ENCODE data around the gene GNPTG.
A peak's percentile ranks its signal among the peaks of the same experiment; 100 is the strongest.

Gene GNPTG

GRCh38 chr16:1351215-1351581 is 533 bp upstream of the GNPTG start:
- Histone ChIP-seq H3K4me1 (ENCODE audit: control insufficient read depth in 1 of 2, insufficient read depth in 2 of 2, low read length in 2 of 2) (peaks cover 5 to 29% of the 10 kb centered on the region in 2 donors), H3K9me3 (ENCODE audit: control insufficient read depth in 1 of 2, low read length in 2 of 2) (no peaks in the 10 kb centered on the region), H3K27me3 (ENCODE audit: low read depth, low read length) (no peaks in the 10 kb centered on the region), H3K4me3 (ENCODE audit: low read depth in 1 of 2, low read length in 2 of 2) (peak overlapping the region; percentile 68 to 100), H3K36me3 (ENCODE audit: control insufficient read depth in 1 of 2, insufficient read depth in 2 of 2, low read length in 2 of 2) (peaks cover 0 to 24% of the 10 kb centered on the region in 2 donors), H3K27ac (ENCODE audit: low read length) (no peak overlapping the region)

DNA sequence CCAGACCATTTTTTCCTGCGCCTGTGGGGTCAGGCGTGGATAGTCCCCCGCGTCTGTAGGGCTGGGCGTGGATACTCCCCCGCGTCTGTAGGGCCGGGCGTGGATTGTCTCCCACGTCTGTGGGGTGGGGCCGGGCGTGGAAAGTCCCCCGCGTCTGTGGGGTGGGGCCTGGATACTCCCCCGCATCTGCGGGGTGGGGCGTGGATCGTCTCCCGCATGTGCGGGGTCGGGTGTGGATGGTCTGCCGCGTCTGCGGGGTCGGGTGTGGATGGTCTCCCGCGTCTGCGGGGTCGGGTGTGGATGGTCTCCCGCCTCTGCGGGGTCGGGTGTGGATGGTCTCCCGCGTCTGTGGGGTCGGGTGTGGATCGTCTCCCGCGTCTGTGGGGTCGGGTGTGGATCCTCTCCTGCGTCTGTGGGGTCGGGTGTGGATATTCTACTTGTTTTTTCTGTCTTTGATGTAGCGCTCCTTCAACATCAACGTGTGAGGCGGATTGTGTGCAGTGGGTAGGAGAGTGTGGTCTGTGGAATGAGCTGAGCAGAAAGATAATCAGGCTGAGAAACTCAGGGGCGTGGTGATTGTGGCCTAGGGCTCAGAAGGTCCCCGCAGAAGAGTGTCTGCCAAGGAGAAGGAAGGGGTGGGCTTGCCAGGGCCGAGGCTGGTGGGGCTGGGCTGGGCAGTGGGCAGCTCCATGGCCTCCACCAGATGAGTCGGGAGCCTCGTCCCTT is 3.2 kb downstream of the GNPTG start:
- H3K4me1 ChIP-seq (ENCODE audit: control insufficient read depth in 1 of 2, insufficient read depth in 2 of 2, low read length in 2 of 2) = peaks cover 5 to 27% of the 10 kb centered on the region in 2 donors

GRCh38 chr16:1355591-1355990 is 3.9 kb downstream of the GNPTG start:
- no peaks in the 10 kb centered on the region for H3K9me3 ChIP-seq (ENCODE audit: control insufficient read depth in 1 of 2, low read length in 2 of 2)
- H3K4me1 ChIP-seq (ENCODE audit: control insufficient read depth in 1 of 2, insufficient read depth in 2 of 2, low read length in 2 of 2) = peaks cover 5 to 21% of the 10 kb centered on the region in 2 donors
- H3K4me3 ChIP-seq (ENCODE audit: low read depth in 1 of 2, low read length in 2 of 2) = no peak overlapping the region
- no peak overlapping the region for H3K27ac ChIP-seq (ENCODE audit: low read length)
- H3K27me3 ChIP-seq (ENCODE audit: low read depth, low read length) = no peaks in the 10 kb centered on the region
- H3K36me3 ChIP-seq (ENCODE audit: control insufficient read depth in 1 of 2, insufficient read depth in 2 of 2, low read length in 2 of 2) = peaks cover 0 to under 1% of the 10 kb centered on the region in 2 donors

More for the DNA sequence above, 3.2 kb downstream of the GNPTG start:
- no peak overlapping the region for H3K4me3 ChIP-seq (ENCODE audit: low read depth in 1 of 2, low read length in 2 of 2)
- H3K36me3 ChIP-seq (ENCODE audit: control insufficient read depth in 1 of 2, insufficient read depth in 2 of 2, low read length in 2 of 2) = peaks cover 0 to under 1% of the 10 kb centered on the region in 2 donors
- H3K9me3 ChIP-seq (ENCODE audit: control insufficient read depth in 1 of 2, low read length in 2 of 2) = no peaks in the 10 kb centered on the region
- H3K27me3 ChIP-seq (ENCODE audit: low read depth, low read length) = no peaks in the 10 kb centered on the region
- H3K27ac ChIP-seq (ENCODE audit: low read length) = no peak overlapping the region

DNA sequence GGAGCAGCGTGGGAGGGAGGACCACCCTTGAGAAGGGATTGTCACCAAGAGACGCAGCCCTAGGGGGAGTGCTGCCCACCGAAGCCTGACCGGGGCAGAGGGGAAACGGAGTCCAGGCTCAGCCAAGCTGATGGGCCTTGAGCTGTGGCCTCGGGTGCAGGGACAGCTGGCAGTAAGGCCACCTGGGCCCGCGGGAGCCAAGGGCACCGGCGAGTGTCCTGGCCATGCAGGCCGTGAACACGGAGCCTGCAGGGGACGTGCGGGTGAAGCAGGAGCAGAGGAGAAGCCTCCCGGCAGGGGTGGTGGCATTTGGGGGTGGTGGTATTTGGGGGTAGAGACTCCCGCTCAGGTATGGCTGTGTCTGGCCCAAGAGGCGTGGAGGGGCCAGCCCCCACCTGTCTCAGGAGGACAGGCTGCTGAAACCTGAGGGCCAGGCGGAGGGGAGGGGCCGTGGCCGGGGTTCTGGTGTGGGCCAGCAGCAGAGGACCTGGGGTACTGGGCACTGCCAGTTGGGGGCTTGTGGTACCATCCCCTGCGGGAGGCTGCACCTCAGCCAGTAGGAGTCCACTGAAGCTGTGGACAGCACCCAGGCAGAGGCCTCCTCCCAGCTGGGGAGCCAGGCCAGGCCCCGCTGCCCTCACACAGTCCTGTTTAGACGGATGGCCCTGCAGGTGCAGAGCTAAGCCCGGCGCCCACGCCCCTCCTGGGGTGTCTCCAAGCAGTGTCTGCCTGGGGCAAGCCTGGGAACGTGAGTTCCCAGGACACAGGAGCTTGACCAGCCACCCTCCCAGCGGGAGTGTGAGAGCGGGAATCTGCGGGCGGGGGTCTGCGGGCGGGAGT is 4.5 kb downstream of the GNPTG start:
- H3K27ac ChIP-seq (ENCODE audit: low read length) = no peak overlapping the region
- no peaks in the 10 kb centered on the region for H3K9me3 ChIP-seq (ENCODE audit: control insufficient read depth in 1 of 2, low read length in 2 of 2)

DNA sequence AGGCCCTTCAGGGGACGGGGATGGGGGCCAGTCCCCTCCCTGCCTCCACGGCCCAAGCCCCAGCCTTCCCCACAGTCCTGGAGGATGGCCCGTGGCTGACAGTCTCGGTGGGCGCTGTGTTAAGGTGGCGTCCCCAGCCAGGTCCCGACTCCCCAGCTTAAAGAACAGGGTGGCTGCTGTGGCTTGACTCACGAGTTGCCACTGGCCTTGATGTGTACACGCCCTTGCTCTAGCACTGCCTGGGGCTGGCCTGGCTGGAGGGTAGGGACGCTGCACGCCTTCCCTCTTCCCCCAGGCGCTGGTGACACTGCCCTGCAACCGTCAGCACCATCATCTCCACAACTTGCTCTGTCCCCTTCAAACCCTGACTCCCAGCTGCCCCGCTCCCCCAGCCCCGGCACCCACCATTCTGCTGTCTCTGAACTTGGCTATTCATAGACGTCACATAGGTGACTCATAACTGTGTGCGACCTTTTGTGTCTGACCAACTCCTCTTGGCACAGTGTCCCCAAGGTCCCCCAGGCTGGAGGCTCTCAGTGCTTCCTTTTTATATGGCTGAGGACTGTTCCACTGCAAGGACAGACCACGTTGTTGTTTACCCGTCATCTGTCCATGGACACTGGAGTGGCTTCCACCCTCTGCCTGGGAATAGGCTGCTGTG is 6.3 kb downstream of the GNPTG start:
- no peak overlapping the region for H3K27ac ChIP-seq (ENCODE audit: low read length)
- peaks cover 9 to 25% of the 10 kb centered on the region in 2 donors for H3K36me3 ChIP-seq (ENCODE audit: control insufficient read depth in 1 of 2, insufficient read depth in 2 of 2, low read length in 2 of 2)
- no peaks in the 10 kb centered on the region for H3K9me3 ChIP-seq (ENCODE audit: control insufficient read depth in 1 of 2, low read length in 2 of 2)
- no peaks in the 10 kb centered on the region for H3K27me3 ChIP-seq (ENCODE audit: low read depth, low read length)
- H3K4me3 ChIP-seq (ENCODE audit: low read depth in 1 of 2, low read length in 2 of 2) = no peak overlapping the region
- peaks cover 0 to 4% of the 10 kb centered on the region in 2 donors for H3K4me1 ChIP-seq (ENCODE audit: control insufficient read depth in 1 of 2, insufficient read depth in 2 of 2, low read length in 2 of 2)

More for the DNA sequence above, 4.5 kb downstream of the GNPTG start:
- Histone ChIP-seq H3K4me1 (ENCODE audit: control insufficient read depth in 1 of 2, insufficient read depth in 2 of 2, low read length in 2 of 2) (peaks cover 5 to 14% of the 10 kb centered on the region in 2 donors), H3K36me3 (ENCODE audit: control insufficient read depth in 1 of 2, insufficient read depth in 2 of 2, low read length in 2 of 2) (peaks cover 0 to 7% of the 10 kb centered on the region in 2 donors), H3K27me3 (ENCODE audit: low read depth, low read length) (no peaks in the 10 kb centered on the region), H3K4me3 (ENCODE audit: low read depth in 1 of 2, low read length in 2 of 2) (no peak overlapping the region)

DNA sequence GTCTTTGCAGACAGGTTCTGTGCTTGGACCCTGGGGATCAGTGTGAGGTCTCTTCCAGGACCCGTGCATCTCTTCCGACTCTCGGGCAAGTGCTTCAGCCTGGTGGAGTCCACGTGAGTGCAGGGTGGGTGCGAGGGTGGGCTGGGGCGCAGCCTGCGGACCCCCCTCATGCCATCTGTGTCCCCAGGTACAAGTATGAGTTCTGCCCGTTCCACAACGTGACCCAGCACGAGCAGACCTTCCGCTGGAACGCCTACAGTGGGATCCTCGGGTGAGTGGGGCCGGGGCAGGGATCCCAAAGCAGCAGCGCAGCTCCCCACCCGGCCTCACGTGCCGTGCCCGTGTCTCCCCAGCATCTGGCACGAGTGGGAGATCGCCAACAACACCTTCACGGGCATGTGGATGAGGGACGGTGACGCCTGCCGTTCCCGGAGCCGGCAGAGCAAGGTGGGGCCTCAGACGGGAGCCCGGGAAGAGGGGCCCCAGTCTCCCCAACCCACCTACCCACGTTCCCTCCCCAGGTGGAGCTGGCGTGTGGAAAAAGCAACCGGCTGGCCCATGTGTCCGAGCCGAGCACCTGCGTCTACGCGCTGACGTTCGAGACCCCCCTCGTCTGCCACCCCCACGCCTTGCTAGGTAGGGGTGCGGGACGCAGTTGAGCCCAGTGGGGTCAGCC is 10.1 kb downstream of the GNPTG start:
- H3K4me3 ChIP-seq (ENCODE audit: low read depth in 1 of 2, low read length in 2 of 2) = no peak overlapping the region
- H3K36me3 ChIP-seq (ENCODE audit: control insufficient read depth in 1 of 2, insufficient read depth in 2 of 2, low read length in 2 of 2) = peaks cover 14 to 62% of the 10 kb centered on the region in 2 donors
- no peaks in the 10 kb centered on the region for H3K9me3 ChIP-seq (ENCODE audit: control insufficient read depth in 1 of 2, low read length in 2 of 2)
- H3K4me1 ChIP-seq (ENCODE audit: control insufficient read depth in 1 of 2, insufficient read depth in 2 of 2, low read length in 2 of 2) = no peaks in the 10 kb centered on the region
- no peak overlapping the region for H3K27ac ChIP-seq (ENCODE audit: low read length)
- no peaks in the 10 kb centered on the region for H3K27me3 ChIP-seq (ENCODE audit: low read depth, low read length)

- H3K4me3 ChIP-seq (ENCODE audit: low read depth in 1 of 2, low read length in 2 of 2) = no peak overlapping the region
- H3K36me3 ChIP-seq (ENCODE audit: control insufficient read depth in 1 of 2, insufficient read depth in 2 of 2, low read length in 2 of 2) = peaks cover 14 to 69% of the 10 kb centered on the region in 2 donors
- H3K27ac ChIP-seq (ENCODE audit: low read length) = no peak overlapping the region
- no peaks in the 10 kb centered on the region for H3K4me1 ChIP-seq (ENCODE audit: control insufficient read depth in 1 of 2, insufficient read depth in 2 of 2, low read length in 2 of 2)
- H3K27me3 ChIP-seq (ENCODE audit: low read depth, low read length) = no peaks in the 10 kb centered on the region
- no peaks in the 10 kb centered on the region for H3K9me3 ChIP-seq (ENCODE audit: control insufficient read depth in 1 of 2, low read length in 2 of 2)
These were observed 11.1 kb downstream of the GNPTG start for GRCh38 chr16:1362807-1363206.

DNA sequence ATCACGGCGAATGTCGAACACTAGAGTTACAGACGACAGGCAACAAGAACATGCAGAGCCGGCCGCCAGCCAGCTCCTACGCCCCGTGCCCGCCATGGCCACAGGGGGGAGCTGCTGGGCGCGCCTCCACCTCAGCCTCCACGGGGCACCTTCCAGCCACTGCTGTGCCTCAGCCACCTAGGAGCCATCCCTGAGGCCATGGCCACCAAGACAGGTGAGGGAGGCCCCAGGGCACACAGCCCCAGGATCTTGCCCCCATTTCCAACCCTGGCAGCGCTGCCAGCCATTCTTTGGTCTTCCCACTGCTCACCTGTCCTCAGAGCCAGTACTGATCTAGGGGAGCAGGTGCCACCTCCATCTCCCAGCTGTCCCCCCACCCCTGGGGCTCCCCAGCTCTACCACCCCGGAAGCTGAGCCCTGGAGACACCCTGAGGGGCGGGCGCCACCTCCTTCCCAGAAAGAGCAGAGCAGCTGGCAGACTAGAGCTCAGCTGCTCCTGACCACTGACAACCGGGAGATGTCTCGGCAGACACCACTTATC is 11.8 kb downstream of the GNPTG start:
- H3K4me3 ChIP-seq (ENCODE audit: low read depth in 1 of 2, low read length in 2 of 2) = no peak overlapping the region
- H3K4me1 ChIP-seq (ENCODE audit: control insufficient read depth in 1 of 2, insufficient read depth in 2 of 2, low read length in 2 of 2) = no peaks in the 10 kb centered on the region
- peaks cover 14 to 72% of the 10 kb centered on the region in 2 donors for H3K36me3 ChIP-seq (ENCODE audit: control insufficient read depth in 1 of 2, insufficient read depth in 2 of 2, low read length in 2 of 2)
- H3K9me3 ChIP-seq (ENCODE audit: control insufficient read depth in 1 of 2, low read length in 2 of 2) = no peaks in the 10 kb centered on the region
- H3K27me3 ChIP-seq (ENCODE audit: low read depth, low read length) = no peaks in the 10 kb centered on the region
- H3K27ac ChIP-seq (ENCODE audit: low read length) = no peak overlapping the region

- Histone ChIP-seq H3K36me3 (ENCODE audit: control insufficient read depth in 1 of 2, insufficient read depth in 2 of 2, low read length in 2 of 2) (peaks cover 14 to 72% of the 10 kb centered on the region in 2 donors), H3K27me3 (ENCODE audit: low read depth, low read length) (no peaks in the 10 kb centered on the region), H3K4me3 (ENCODE audit: low read depth in 1 of 2, low read length in 2 of 2) (no peak overlapping the region), H3K4me1 (ENCODE audit: control insufficient read depth in 1 of 2, insufficient read depth in 2 of 2, low read length in 2 of 2) (no peaks in the 10 kb centered on the region), H3K27ac (ENCODE audit: low read length) (no peak overlapping the region), H3K9me3 (ENCODE audit: control insufficient read depth in 1 of 2, low read length in 2 of 2) (no peaks in the 10 kb centered on the region)
These were observed 12.8 kb downstream of the GNPTG start for GRCh38 chr16:1364510-1364909.

DNA sequence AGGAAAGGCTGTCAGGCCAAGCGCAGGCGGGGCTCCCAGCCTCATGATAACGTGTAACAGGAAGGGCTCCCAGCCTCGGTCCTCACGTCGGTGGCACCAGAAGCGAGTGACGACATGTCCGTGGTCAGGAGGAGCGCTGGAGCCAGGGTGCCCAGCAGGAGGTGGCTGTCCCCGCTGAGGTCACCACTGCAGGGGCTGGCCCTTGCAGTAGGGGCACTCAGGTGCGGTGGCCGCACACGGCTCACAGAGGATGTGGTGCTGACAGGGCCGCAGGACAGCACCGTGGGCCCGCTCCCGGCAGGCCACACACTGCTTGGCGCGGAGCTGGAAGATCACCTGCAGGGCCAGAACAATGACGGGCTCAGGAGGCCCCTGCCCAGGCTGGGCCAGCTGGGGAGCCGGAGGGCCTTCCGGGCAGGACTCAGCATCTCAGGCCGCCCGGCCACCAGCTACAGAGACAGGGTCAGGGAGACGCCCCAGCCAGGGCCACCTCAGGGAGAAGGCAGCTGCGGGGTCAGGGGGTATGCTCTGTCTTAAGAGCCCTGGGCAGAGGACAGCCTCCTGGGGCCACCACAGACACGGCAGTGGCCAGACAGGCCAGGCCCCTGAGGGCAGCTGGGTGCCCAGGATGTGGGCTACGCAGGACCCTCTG is 14.5 kb downstream of the GNPTG start:
- no peaks in the 10 kb centered on the region for H3K4me1 ChIP-seq (ENCODE audit: control insufficient read depth in 1 of 2, insufficient read depth in 2 of 2, low read length in 2 of 2)
- H3K36me3 ChIP-seq (ENCODE audit: control insufficient read depth in 1 of 2, insufficient read depth in 2 of 2, low read length in 2 of 2) = peaks cover 14 to 75% of the 10 kb centered on the region in 2 donors
- no peak overlapping the region for H3K27ac ChIP-seq (ENCODE audit: low read length)
- no peaks in the 10 kb centered on the region for H3K9me3 ChIP-seq (ENCODE audit: control insufficient read depth in 1 of 2, low read length in 2 of 2)
- H3K4me3 ChIP-seq (ENCODE audit: low read depth in 1 of 2, low read length in 2 of 2) = no peak overlapping the region
- H3K27me3 ChIP-seq (ENCODE audit: low read depth, low read length) = no peaks in the 10 kb centered on the region

Measured in muscle layer of duodenum (tissue), 2 donors.